GM18907 (cell line): Measurements from ENCODE around the gene KCNH2.

ENCODE experiments used
- ATAC-seq: cut with Tn5 transposase; IDR thresholded peaks from one replicate; pipeline ENCODE4 v1.9.1; 2021; ENCODE audit warnings: mild to moderate bottlenecking, moderate library complexity; ENCODE audit not compliant: unreplicated experiment

KCNH2 gene

DNA sequence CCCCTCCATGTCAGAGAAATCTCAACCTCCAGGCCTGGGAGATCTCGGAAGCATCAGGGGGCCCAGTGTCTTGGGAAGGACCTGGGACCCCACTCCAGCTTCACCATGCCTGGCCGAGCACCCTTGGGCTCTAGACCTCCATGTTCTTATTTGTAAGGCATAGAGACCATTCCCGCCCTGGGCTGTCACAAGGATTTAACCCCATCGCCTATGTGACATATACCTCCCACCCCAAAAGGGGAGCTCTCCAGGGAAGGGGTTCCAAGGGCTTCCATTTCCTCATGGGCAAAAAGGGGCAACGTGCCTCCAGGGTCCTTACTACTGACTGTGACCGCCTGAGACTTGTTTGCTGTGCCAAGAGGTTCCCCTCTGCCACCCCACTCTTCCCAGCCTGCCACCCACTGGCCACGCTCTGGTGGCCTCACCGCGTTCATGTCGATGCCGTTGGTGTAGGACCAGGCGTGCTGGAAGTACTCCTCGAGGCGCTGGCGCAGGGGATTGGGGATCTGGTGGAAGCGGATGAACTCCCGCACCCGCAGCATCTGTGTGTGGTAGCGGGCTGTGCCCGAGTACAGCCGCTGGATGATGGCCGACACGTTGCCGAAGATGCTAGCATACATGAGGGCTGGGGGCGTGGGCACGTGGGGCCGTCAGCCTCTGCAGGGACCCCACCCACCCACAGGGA is 27.5 kb downstream of the KCNH2 start:
- no peak for ATAC-seq

DNA sequence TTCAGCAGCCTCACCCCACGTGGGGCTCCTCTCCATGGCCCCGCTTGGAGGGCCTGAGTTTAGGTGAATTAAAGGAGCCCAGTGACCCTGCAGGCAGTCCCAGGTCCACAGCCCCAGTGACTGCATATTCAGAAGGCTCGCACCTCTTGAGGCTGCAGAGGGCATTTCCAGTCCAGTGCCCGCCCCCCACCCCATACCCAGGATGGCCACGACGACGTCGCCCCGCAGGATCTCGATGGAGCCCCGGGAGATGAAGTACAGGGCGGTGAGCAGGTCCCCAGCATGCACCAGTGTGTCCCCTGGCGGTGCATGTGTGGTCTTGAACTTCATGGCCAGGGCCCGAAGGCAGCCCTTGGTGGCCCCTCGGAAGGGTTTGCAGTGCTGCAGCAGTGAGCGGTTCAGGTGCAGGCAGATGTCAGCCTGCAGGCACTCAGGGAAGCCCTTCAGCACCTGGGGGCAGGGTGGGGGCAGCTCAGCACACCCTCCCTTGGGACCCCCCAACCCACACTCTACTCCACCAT is 28.1 kb downstream of the KCNH2 start:
- ATAC-seq: no peak

DNA sequence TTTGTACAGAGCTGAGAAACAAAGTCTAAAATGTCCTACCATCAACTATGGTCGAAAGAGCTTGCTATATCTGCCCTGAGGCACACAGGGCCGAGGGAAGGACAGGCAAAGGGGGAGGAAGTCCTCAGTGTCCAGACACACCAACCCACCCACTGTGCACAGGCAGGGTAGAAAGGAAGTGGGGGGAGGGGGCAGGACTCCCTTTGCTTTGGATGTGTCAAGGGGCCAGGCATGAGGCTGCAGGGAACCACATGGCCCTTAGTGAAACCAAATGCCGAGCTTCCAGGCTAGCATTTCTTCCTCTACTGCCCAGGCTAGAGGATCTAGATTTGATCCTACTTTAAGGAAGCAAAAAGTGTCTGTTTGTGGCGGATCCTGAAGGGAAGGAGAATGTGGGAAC is 28.6 kb downstream of the KCNH2 start:
- no peak for ATAC-seq

DNA sequence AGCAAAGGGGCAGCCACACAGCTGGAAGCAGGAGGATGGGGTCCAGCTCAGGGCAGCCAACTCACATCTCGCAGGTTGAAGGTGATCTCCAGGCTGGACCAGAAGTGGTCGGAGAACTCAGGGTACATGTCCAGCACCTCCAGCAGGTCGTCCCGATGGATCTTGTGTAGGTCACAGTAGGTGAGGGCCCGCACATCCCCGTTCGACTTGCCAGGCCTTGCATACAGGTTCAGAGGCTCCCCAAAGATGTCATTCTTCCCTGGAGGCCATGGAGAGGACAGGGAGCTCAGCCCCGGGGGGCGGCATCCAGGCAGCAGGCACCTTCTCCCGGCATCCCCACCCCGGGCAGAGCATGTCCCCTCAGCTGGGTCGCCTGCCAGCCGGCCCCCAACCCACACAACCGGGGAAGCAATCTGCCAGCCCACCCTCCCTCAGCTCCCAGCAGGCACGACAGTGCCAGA is 29.3 kb downstream of the KCNH2 start:
- ATAC-seq: no peak

DNA sequence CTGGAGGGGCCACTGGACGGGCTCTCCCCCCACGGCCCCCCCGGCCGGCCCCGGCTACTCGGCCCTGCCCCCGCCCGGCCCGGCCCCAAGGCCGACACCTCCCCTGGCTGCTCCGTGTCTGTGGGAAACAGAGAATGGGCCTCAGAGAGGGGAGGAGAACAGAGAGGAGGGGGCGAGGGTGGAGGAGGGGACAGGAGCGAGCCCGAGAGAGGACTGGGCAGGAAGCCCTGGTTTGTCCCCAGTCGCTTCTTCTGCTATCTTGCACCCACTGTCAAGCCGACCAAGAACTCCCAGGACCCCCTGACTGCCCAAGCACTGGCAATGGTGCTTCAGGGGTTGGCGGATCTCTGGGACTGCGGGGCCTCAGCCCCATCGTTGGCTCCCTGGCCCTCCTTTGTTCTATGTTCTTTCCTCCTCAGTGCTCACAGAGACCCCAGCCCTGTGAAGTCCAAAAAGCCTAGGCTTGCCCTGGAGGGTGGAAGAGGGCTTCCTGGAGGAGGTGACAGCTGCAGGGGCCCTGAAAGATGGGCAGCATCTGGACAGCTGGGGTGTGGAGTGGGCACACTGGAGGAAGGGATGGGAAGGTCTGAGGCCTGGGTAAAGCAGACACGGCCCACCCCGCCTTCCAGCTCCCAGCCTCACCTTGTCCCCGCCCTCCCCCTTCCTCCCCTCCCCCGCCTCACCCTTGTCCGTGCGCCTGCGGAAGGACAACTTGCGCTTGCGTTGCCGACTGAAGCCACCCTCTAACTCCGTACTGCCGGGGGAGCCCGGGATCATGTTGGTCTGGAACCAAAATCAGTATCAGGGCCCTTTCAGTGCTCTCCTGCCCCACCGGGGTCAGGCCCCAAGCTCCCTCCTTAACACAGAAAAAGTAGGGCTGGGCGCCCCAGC is 30.1 kb downstream of the KCNH2 start:
- no peak for ATAC-seq

DNA sequence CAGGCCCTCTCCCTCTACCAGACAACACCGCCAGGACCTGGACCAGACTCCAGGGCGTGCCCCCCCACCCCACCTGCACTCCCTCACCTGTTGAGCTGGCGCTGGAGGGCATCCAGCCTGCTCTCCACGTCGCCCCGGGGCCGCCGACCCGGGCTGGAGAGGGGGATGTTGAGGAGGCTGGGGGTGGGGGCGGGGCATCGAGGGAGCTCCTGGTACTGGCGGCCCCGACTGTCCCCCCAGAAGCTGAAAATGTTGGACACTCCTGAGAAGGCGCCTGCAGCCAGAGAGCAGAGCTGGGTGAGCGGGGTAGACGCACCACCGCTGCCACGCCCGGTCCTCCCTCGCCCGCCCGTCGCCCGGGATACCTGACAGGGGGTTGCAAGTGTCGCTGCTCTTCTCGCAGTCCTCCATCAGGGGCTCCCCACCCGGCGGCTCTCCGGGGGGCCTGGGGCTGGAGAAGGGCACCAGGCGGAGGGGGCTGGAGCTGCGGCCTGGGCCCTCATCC is 30.8 kb downstream of the KCNH2 start:
- ATAC-seq: no peak

DNA sequence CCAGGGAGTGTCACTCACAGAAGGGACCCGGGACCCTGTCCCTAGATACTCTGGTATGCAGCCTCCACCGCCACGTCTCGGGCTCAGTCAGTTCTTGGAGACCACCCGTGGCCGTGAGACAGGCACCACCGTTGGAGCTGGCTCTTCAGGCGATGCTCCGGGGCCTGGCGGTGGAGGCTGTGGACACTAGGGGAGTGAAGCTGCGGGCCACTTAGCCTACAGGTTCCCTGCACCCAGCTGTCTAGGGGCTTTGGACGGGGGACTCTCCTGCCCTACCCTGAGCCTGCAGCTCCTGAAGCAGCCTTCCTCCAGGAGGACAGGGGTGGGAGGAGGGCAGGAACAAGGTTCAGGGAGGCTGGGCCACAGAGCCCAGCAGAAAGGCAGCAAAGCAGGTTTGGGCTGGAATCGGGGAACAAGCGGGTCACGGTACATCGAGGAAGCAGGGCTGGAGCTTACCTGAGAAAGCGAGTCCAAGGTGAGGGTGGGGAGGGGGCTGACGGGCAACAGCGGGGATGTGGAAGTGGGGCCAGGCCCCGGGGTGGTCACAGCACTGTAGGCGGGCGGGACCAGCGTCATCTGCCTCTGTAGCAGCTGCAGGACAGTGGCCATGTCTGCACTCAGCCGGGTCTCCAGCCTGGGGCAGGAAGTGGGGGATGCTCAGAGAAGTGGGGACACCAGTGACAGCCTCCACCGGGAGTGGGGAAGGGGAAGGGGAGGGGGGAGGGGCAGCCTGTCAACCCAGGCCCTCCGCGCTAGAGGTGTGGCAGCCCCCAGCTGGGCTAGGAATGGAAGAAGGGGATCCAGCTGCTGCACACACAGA is 31.5 kb downstream of the KCNH2 start:
- ATAC-seq: no peak

DNA sequence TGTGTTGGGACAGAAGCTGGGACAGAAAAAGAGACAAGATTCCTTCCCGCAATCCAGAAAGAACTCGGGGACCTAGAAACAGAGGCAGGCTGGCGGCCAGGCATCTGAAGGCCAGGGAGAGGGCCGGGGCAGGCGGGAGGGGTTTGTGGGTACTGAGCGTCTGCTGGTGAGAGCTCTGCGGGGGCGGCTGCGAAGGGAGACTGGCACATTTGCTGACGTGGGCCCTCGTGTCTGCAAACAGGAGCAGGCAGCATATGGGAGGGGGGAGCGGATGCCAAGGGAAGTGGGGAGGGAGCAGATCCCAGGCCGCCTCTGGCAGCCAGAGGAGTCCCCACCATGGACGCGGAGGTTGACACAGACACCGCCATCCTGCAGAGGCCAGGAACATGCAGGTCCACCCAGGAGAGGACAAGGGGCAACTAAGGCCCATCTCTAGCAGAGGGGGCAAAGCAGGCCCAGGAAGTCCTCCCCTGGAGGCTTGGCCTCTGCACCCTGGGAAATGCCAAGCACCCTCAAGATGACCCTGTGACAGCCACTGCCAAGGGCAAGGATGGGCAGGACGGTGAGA is 32.2 kb downstream of the KCNH2 start:
- no peak for ATAC-seq

DNA sequence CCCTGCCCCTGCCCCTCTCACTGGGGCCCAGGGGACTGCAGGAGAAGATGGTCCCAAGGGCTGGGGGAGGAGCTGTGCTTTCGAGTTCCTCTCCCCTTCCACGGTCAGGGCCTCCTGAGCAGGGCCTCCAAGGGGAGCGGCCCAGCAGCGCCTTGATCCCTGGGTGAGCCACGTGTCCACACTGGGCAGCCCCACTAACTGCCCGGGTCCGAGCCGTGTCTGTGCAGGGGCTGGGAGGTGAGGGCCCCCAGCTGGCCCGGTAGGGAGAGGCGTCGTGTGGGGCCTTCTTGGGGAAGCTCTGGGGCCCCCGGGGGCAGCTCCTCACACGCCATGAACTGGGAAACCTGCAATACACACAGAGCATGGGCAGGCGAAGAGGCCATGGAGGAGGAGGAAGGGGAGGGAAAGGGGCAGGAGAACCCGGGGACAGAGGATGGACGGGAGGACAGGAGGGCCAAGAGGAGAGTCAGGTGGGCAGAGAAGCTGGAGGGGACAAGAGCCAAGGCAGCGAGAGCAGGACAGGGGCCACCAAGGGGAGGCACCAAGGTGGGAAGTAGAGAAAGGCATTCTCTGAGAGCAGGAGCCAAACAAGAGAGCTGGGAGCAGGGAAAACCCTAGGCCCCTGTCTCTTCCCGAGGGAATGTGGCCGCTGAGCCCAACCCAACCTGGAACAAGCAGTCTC is 32.8 kb downstream of the KCNH2 start:
- no peak for ATAC-seq

DNA sequence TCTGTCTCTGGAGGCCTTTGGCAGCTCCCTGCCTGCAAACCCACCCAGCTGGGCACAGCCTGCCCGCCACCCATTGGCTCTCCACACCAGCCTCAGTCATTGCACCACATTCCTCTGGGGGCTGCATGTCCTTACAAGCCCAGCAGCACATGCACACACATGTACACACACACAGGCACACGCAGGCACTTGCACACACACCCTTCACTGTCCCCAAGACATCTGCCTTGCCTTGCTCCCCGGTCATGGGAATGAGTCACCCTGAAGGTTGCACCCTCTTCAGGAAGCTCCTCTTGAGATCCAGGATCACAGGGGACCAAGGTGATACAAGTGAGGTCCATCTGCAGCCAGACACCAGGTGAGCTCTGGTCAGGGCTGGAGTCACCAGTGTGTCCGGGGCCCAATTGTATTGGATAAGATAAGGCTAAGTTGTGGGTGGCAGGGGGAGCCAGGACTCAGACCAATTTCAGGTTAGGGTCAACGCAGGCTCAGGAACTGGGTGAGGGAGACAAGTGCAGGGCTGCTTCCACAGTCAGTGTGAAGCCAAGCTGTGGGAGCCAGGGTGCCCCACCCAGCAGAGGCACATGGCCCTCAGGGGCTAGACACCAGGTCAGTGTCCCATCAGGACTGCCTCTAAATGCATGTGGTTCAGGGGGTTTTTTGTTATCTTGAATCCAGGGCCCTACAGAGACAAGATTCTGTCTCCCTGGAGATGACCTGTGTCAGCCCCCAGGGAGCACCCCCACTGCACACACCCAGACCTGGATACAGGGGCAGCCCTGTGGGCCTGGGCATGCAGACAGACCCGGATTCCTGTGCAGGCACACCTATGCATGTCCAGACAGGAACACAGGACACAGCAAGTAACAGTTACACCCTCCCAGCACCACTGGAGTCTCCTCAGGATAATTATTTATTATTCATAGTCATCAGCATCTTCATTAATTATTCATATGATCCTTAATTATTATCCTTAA is 33.8 kb downstream of the KCNH2 start:
- no peak for ATAC-seq

DNA sequence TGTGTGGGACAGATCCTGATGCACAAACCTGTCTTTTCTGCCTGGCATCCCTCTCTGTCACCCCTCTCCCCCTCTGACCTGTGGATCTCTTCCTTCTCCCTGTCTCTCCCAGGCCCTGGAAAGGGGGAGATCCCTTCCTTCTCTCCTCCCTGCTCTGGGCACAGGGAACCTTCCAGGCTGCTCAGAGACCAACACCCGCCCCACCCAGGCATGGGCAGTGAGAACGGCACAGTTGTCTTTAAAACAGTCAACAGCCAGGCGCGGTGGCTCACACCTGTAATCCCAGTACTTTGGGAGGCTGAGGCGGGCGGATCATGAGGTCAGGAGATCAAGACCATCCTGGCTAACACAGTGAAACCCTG is 34.7 kb downstream of the KCNH2 start:
- ATAC-seq: no peak

DNA sequence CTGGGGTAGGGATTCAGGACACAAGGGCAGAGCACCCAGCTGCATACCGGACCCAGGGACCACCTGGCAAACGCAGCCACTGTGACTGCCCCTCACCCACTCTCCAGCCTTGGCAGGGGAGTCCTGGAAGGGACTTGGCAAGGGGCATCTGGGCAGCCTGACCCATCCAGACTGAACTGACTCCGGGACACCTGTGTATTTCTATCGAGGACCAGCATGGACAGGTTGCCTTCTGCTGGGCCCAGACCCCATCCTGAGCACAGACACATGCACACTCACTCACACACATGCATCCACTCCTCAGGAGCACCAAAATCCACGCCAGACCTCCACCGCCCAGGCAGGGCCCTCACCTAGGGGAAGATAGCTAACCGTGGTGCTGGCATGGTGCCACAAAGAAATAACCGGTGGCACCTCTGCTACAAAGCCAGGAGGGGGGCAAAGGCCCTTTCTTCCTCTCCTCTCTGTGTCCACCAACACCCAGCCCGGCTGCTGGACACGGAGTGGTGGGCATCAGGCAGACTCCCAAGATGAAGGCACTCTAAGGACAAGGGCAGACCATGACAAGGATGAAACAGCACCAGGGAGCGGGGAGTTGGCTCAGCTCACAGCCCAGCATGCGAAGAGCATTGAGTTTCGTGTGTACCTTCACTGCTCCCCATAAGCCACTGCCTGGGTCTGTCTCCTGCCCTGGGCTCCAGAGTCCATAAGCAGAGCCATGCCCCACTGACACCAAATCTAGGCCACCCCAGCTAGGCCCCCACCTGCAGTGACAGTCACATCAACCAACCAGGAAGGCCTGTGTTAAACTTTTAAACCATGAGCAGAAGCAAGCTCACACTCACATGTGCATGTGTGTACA is 35.3 kb downstream of the KCNH2 start:
- no peak for ATAC-seq

DNA sequence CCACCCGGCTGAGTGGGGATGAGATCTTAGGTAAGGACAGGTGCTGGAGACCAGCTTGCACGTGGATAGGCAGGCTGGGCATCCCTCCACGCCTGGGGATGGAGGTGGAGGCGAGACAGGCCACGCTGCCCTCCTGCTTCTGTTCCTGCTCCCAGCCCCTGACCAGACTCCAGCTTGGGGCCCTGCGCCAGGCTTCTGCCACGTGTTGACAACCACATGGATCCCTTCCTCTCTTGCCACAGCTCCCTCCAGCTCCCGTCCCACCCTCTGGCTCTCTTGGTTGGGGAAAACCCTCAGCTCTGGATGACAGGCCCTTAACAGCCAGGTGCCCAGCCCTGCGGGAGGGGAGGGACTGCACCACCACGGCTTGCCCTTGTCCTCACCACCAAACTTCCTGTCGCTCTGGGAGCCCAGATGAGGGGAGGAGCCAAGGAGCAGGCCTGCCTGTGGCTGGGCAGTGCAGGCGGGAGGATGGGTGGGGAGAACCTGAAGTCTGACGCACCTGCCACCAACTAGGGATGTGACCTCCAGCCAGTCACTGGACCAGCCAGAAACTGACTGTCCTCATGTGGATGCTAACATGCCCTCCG is 36.0 kb downstream of the KCNH2 start:
- ATAC-seq: no peak

DNA sequence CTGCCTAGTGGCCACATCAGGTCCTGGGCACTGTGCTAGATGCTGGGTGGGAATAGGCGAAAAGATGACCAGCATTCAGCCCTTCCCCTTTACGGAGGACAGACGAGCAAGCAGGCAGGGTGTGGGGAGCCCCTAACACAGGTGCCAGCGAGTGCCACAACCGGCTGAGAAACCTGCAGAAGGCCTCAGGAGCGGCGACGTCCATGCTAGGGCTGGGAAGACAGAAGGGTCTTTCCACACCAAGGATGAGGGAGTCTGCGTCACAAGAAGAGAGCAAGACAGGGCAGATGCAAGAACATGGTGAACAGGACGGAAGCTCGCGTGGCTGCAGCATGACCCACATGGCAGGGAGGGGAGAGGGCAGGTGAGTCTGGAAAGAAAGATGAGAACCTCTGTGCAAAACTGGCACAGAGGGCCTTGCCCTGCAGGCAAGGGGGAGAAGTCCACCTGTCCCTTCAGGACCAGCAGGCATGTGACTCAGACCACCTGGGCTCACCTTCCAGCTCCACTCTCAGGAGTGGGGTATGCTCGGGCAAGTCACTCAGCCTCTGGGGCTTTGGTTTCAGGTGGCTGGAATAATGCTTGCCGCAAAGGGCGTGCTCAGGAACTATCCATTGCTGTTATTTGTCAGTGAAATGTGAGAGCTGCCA is 36.6 kb downstream of the KCNH2 start:
- ATAC-seq: no peak

DNA sequence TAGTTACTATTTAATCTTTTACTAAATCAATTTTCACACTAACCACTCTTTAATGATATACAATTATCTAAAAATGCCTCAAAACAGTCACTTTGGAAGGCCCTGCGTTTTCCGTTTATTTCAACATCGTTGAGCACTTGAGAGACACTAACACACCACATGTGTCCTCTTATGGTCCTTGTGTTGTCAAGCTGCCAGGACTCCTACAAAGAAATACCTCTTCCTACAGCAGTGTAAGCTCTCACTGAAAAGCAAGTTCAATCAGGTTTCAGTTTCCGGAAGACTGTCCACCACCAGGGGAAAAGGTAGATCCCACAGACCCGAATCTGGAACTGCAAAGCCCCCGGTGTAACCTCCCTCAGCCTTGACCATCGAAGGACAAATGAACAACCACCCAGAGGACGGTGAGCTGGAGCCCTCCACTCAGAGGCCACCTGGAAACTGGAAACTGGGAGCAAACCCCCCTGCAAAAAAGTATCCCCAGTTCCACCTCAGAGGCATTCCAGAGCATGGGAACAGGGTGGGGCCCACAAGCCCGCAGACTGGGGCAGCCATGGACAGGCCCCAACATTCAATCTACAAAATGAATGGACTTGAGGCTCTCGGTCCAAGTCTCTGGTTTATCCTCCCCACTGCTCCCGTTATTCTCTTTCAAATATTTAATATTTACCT is 37.6 kb downstream of the KCNH2 start:
- no peak for ATAC-seq

DNA sequence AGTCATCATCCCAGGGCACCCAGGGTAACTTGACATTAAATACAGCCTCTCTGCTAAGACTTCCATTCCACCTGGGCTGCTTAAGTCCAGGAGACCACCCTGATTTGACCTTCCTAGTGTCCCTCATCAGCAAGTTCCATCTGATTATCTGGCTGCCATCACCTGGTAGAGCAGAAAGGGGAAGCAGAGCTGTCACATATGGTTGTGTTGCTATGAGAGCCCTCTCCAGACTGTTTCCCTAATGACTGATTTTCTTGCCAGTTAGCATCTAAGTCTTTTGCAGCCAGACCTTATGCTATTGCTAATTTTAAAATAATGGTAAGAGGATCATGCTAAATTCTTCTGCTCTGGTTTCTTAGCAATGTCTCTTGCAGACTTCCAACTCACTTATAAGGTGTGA is 38.7 kb downstream of the KCNH2 start:
- no peak for ATAC-seq

DNA sequence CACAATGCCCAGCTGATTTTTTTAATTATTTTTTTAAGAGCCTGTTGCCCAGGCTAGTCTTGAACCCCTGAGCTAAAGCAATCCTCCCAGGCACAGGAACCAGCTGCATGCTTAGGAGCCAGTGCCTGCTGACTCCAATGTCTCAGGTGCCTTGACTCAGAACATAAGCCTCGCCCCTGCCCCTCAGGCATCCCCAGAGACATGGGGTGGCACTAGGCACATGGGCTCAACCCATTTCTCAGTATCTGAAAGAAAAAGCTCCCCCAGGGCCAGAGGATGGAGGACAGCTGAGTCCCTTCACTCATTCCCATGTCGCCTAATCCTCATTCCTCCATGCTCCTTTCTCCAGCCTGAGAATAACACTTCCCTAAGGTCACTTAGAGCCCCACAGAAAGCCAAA is 39.1 kb downstream of the KCNH2 start:
- no peak for ATAC-seq
